Right cardiac atrium (tissue), 5 donors: ENCODE measurements around the gene PTPRN2. TPM values are rescaled to one million over a fixed set of nuclear protein-coding genes. Genes with fewer than 3 reads are reported as not detected.
A peak's percentile ranks its signal among the peaks of the same experiment; 100 is the strongest.

Experiments
- ATAC-seq, 2 donors: fragments of 200-7000 bp; cut with Tn5 transposase; one replicate each; pipeline versions ENCODE4 v1.8.0 to v1.9.1; 2020; ENCODE audit warnings: moderate library complexity in 2 of 2, mild to moderate bottlenecking in 1 of 2
- DNase-seq, 3 donors: peaks; one replicate each; pipeline ENCODE4 v3.0.0-alpha.2; 2020
- H3K27ac ChIP-seq: one replicate; pipeline ENCODE4 v1.5.1; 2013; ENCODE audit warnings: mild to moderate bottlenecking, low read length, control low read depth, moderate library complexity
- H3K27me3 ChIP-seq: one replicate; pipeline ENCODE4 v1.6.1; 2013; ENCODE audit not compliant: control insufficient read depth, insufficient read depth
- H3K4me1 ChIP-seq: one replicate; pipeline ENCODE4 v1.6.1; 2013; ENCODE audit warnings: low read length; ENCODE audit not compliant: control insufficient read depth, insufficient read depth
- H3K4me3 ChIP-seq: one replicate; pipeline ENCODE4 v1.5.1; 2013; ENCODE audit warnings: low read length, control low read depth
- H3K9me3 ChIP-seq: one replicate; pipeline ENCODE4 v1.6.1; 2013; ENCODE audit warnings: low read length; ENCODE audit not compliant: control insufficient read depth
- WGBS: extraction: QIAGEN DNeasy Blood & Tissue Kit; methylation state at CpG from one replicate; pipeline ENCODE4 v1.1.7; 2013; 5-methylcytosine and 5-hydroxymethylcytosine counted together
- intact Hi-C, 4 donors: fragments of 100-400 bp; cut with DNase I; formaldehyde crosslinking; loops; one replicate each; pipeline versions ENCODE4 v1.11.0 to v1.14.0; 2022 to 2023
- polyA plus RNA-seq: library from polyadenylated mRNA; stranded (reverse); fragments of 200-250 nt; gene quantifications from one replicate; pipeline ENCODE4 v1.2.3, GENCODE V29; 2013
- total RNA-seq, 4 donors: library from RNA; stranded (reverse); fragmentation: NEBNext Ultra II Directional; extraction: Animal tissue kit (Norgen Biotek cat#: 25700); gene quantifications; one replicate each; pipeline ENCODE4 v1.2.1, GENCODE V29; 2021
- donor health status: healthy with polysubstance abuse.
- donor health status: DM: no; HTN: yes; CAD: no.
- donor health status: DM: no; HTN: no; CAD: no.
- donor health status: DM: no; HTN: yes; CAD: no; lungs with severe emphysema.
- donor health status: DM: yes; HTN: yes; CAD: no.

Gene PTPRN2
- total and polyA plus RNA-seq, 5 donors, result 1.5 to 3.9 (median 1.9) TPM

DNA sequence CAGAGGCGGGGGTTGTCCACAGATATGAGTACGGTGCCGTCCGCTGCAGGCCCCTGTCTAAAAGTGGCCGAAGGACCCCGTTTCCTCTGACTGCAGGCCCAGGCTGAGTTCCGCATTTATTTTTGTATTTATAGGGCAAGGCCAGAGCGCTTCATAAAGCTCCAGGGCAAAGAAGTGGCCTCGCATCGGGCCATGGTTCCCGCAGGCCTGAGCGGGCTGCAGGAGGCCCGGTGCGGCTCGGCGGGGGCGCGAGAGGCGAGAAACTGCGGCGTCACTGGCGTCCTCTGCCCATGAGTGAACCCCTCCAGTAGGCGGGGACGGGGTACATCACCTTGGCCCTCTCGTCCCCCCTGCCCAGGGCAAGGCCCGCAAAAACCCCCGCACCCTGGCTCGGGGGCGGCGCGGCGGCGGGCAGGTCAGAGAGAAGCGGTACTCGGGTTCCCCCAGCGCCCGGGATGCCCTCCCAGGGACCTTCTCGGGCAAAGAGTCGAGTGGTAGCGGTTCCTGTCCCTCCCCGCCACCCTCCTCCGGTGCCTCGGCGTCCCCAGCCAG is 895.1 kb downstream of the PTPRN2 start:
- no peak overlapping the region for H3K27ac ChIP-seq
- no peaks in the 10 kb centered on the region for H3K4me1 ChIP-seq
- H3K4me3 ChIP-seq, result no peak overlapping the region
- WGBS, result 8% methylated on average over 44 of the region's 44 CpGs
- no peak for ATAC-seq
- no peaks in the 10 kb centered on the region for H3K9me3 ChIP-seq
- H3K27me3 ChIP-seq, result no peaks in the 10 kb centered on the region
- intact Hi-C loops, result no loop called here
- no peak for DNase-seq

DNA sequence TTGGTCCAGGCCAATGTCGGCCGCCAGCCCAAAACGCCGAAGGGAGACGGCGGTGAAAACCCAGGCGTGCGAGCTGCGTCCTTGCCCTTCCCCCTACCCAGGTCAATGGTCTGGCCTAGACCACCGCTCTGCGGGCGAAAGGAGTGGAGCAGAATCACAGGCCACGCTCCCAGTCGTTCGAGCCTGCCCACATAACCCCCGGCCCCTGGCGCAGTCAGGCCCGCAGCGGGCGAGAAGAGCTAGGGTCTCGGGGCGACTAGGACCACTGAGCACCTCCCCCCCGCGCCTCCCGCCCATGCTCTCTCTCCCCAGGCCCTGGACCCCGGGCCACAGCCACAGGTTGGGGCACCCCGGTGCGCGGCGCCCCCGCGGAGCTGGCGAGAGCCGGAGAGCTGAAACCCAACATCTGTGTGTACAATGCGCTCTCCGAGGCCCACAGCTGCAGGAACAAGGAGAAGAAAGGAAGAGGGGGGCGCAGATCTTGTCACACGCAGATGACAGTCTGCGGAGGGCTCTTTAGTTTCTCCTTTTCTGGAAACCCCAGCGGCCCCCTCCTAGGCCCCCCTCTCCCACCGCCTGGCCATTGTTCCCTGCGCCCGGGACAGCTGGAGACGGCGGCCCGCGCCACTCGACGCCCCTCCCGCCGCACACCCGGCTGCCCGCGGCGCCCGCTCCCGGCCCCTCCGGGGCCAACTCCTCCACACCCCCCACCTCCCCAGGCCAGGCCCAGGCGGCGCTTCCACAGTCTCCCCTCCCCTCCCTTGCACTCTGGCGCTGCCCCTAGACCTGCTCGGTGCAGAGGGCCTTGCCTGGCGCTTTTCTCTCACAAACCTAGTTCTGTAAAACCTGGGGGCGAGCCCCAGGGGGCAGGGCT is 895.8 kb downstream of the PTPRN2 start:
- ATAC-seq (peak; percentile 5 to 15), DNase-seq (peak in 1 of 3 donors; percentile 67)
- Histone ChIP-seq H3K27me3 (no peaks in the 10 kb centered on the region), H3K4me3 (peak overlapping the region; percentile 35), H3K27ac (no peak overlapping the region), H3K4me1 (no peaks in the 10 kb centered on the region), H3K9me3 (no peaks in the 10 kb centered on the region)
- WGBS, result 4% methylated on average over 64 of the region's 64 CpGs
- intact Hi-C loops, result no loop called here

DNA sequence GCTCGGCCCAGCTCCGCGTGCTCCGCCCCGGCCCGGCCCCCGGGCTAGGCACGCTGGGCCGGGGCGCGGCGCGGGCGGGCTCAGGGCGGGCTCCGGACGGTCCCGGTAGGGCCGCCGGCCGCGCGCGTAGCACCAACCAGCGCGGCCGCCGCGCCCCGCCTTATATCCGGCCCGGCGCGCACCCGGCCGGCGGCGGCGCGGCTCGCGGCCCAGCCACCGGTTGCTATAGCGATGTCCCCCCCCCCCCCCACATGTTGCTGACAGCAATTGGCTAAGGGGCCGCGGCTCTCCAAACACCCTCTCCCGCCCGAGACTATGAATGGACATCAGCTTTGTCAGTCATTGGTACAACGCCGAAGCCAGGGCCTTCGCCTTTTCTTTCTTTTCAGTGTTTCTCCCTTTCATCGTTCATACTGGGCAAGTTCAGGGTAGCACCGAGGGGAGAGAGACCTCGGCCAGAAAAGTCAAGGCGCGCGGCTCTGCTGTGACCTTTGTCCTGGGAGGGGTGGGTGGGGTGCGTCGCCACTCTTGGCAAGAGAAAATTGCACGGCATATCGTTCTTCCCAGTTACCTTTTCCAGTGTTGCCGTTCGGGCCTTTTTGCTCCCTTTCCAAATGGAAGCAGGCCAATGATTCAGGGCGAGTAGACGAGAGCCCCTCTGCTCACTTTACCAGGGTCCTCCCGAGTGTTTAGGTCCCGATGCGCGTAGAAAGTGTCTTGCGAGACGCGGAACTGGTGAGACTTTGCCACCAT is 896.6 kb downstream of the PTPRN2 start:
- WGBS, result under 1% methylated on average over 72 of the region's 72 CpGs
- H3K9me3 ChIP-seq, result no peaks in the 10 kb centered on the region
- peak; percentile 92 to 93 for ATAC-seq
- no peaks in the 10 kb centered on the region for H3K4me1 ChIP-seq
- no peaks in the 10 kb centered on the region for H3K27me3 ChIP-seq
- intact Hi-C loops, result no loop called here
- DNase-seq, result peak; percentile 77 to 90 (median 81)
- peak overlapping the region; percentile 35 for H3K4me3 ChIP-seq
- H3K27ac ChIP-seq, result no peak overlapping the region

DNA sequence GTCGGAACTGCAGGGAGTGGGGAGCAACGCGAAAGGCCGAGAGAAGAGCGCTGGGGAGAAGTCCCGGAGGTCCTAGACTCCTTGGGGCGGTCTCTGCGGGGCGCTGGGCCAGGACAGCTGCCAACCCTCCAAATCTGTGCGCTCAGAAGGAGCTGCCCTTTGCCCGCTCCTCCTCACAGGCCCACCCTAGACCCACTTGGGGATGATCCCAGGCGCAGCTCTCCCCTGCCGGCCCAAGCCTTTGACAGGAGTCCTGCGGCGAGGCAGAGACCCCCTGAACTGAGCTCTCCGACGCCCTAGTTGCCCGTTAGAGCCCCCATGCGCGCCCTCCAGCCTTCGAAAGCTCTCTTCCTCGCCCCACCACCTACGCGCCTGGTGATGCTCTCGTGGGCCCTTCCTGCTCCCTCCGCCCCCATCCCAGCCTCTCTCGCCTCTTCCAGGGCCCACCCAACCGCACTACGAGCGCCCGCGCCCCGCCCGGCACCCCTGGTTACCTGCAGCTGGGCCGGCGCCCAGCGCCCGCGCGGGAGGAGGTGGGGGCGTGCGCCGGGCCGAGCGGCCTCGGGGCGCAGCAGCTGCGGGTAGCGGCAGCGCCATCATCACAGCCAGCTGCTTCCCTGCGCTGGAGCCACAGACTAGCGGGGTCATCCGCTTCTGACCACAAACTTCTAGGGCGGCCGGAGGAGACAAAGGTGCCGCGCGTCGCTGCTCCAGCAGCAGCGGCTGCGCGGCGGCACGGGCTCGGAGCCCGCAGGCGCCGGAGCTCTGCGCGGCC is 897.4 kb downstream of the PTPRN2 start:
- no peak overlapping the region for H3K27ac ChIP-seq
- 1% methylated on average over 70 of the region's 70 CpGs for WGBS
- DNase-seq (peak in 1 of 3 donors; percentile 58), ATAC-seq (no peak)
- H3K9me3 ChIP-seq, result no peaks in the 10 kb centered on the region
- intact Hi-C loops, result no loop called here
- H3K4me3 ChIP-seq, result peak overlapping the region; percentile 35
- H3K4me1 ChIP-seq, result no peaks in the 10 kb centered on the region
- no peaks in the 10 kb centered on the region for H3K27me3 ChIP-seq

DNA sequence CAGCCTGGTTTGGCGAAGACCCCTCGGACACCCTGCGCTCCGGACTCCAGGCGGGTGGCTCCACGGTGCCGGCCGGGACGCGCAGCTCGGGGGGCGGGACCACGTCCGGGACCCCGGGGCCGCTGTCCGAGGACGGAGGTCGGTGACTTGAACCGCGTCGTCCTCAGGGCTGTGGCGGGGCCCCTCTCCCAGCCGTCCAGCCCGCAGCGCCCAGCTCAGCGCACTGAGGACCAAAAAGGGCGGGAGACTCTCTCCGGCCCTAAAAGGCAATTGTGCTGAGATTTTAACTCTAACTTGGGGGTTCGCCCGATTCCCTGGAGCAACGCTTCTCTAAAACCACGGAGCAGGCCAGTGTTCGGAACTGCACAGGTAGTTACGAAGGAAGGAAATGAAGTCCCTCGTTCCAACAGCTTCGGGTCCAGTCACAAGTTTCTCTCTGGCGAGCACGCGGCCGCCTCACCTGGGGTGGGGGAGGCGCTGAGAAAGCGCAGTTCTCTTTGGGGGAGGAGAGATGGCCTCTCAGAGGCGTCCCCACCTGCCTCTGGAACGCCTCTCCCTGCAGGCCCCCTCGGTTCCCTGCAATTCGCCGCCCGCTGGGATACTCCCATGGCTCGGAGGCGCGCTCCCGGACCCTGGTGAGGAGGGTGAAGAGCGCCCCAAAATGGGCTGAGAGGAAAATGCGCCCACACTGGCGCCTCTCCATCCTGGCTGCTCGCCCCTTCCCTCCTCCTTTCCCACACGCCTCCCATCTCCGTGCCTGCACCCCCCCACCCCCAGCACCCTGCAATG is 898.2 kb downstream of the PTPRN2 start:
- Histone ChIP-seq H3K4me1 (no peaks in the 10 kb centered on the region), H3K27ac (no peak overlapping the region), H3K9me3 (no peaks in the 10 kb centered on the region), H3K4me3 (no peak overlapping the region), H3K27me3 (no peaks in the 10 kb centered on the region)
- ATAC-seq (no peak), DNase-seq (peak in 1 of 3 donors; percentile 63)
- intact Hi-C loops, result no loop called here
- 3% methylated on average over 59 of the region's 59 CpGs for WGBS

DNA sequence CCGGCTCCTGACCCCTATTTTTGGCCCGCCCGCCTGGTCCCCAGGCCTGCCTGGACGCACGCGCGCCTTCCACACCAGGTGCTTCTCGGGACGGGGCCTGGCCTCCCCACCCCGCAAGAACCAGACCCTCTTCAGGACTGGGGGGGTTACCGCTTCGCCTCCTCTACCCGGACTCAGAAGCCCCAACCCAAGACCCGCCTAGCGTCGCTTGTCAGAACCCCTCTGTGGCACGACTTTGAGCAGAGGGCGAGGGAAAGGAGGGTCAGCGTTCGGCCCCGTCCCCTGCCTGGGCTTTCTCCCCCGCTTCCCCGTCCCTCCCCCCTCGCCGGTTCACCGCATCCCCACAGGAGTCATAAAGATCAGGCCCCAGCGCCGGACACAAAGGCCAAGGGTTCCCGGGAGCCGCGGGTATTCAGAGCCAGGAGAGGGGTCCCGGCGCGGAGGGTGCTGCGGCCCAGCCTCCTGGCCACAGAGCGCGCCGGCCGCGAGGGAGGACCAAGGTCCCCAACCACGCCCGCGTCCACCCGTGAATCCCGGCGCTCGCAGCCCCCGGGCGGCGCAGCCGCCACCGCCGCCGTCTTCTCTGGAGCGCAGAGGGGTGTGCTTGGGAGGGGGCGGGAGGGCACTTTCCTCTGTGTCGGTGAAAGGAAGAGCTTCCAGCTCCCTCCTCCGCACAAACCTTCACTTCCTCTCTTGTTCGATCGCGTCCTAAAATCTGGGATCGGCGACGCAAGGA is 898.9 kb downstream of the PTPRN2 start:
- no peaks in the 10 kb centered on the region for H3K9me3 ChIP-seq
- intact Hi-C loops, result no loop called here
- H3K4me1 ChIP-seq, result no peaks in the 10 kb centered on the region
- no peak overlapping the region for H3K27ac ChIP-seq
- 12% methylated on average over 64 of the region's 64 CpGs for WGBS
- ATAC-seq (no peak), DNase-seq (no peak)
- H3K27me3 ChIP-seq, result no peaks in the 10 kb centered on the region
- no peak overlapping the region for H3K4me3 ChIP-seq

DNA sequence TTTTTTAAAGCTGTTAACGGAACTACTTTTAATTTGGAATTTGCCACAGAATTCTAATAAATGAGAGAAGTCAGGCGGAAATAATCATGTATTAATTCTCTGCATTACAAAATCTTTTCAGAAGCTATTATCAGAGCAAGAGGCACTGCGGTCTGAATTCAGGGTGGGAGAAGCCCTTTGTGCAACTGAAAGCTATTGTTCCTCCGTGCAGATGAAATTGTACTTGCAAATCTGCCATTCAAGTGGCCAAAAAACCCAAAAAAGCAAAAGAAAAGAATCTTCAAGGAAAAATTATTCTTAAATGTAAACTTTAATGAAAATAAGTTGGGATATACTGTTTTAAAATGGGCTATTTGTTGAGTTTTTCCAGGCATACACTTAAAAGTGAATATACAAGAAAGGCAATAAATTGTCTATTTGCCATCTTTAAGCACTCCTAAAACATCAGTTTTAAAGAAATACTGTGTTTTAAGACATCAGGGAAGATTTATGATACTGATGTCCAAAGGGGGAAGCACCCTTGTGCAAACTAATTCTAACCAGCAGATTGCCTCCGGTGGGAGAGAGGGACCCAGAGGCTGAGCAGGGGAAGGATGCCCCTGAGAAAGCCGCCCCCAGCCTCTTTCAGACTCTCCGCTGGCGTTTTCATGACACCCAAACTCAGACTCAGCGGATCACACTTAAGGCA is 899.6 kb downstream of the PTPRN2 start:
- no peak overlapping the region for H3K4me3 ChIP-seq
- 30% methylated on average over 9 of the region's 9 CpGs for WGBS
- DNase-seq (no peak), ATAC-seq (no peak)
- no peaks in the 10 kb centered on the region for H3K4me1 ChIP-seq
- no peak overlapping the region for H3K27ac ChIP-seq
- intact Hi-C loops, result no loop called here
- no peaks in the 10 kb centered on the region for H3K27me3 ChIP-seq
- no peaks in the 10 kb centered on the region for H3K9me3 ChIP-seq

DNA sequence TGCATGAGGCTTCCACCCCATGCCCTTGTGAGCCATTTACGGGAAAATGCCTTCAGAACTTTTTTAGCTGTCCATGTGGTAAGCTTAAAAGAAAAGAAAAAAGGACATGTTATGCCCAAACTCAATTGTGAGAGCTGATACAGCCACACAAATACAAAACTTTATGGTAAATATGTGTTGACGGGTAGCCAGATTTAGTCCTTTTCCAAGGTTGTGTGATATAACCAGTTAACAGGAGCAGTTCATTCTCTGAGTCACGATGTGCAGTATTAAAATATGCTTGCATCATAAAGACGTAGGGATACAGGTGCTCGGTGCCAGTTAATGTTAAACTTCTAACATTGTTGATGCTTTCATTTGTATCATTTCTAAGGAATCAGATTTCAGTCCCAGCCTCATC is 900.5 kb downstream of the PTPRN2 start:
- H3K4me1 ChIP-seq, result no peaks in the 10 kb centered on the region
- no peak overlapping the region for H3K4me3 ChIP-seq
- H3K27ac ChIP-seq, result no peak overlapping the region
- 42% methylated on average over 5 of the region's 5 CpGs for WGBS
- no peak for ATAC-seq
- intact Hi-C loops, result no loop called here
- H3K27me3 ChIP-seq, result no peaks in the 10 kb centered on the region
- H3K9me3 ChIP-seq, result no peaks in the 10 kb centered on the region
- no peak for DNase-seq

DNA sequence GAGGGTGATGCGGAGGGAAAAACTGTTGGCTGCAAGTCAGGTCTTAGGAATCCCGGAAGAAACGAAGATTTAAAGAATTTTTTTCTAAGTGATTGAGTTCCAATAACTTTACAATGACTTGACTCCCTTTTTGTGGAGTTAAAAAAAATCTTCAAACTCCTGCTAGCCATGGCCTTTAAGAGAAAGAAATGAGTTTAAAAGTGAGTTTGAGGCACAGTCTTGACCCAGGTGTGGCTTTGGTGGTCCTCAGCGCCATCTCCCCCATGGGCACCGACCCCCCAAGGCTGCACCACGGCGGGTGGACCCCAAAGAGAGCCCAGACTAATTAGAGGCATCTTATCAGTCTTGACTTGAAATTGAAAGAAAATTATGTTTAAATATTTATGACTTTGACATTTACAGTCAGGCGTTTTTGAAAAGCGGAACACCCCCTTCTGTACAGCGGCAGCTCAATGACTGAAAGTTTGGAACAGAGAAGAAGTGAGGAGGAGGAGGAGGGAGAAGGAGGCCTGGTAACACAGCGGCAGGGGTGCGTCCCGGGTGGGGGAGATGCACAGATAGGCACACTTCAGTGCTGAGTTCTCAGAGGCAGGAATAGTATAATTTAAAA is 901.2 kb downstream of the PTPRN2 start:
- intact Hi-C loops, result no loop called here
- no peak for DNase-seq
- Histone ChIP-seq H3K27ac (no peak overlapping the region), H3K27me3 (no peaks in the 10 kb centered on the region), H3K4me1 (no peaks in the 10 kb centered on the region), H3K9me3 (no peaks in the 10 kb centered on the region), H3K4me3 (no peak overlapping the region)
- 22% methylated on average over 13 of the region's 13 CpGs for WGBS
- no peak for ATAC-seq
